OCI-LY3 (cell line): ENCODE measurements around the gene MAPK8.

Source experiments
- H2AFZ ChIP-seq: fragments of 200-600, 300-600 bp; shearing (Covaris generic); 2 replicates; pipeline ENCODE4 v1.6.0; 2014; ENCODE audit warnings: antibody characterized with exemption, low read depth, low read length
- H3K27ac ChIP-seq: fragments of 200-600, 300-600 bp; sonication (generic); 2 replicates; pipeline ENCODE4 v1.5.1; 2014; ENCODE audit warnings: mild to moderate bottlenecking, low read length, moderate library complexity, mixed read lengths
- H3K27me3 ChIP-seq: fragments of 200-600, 300-600 bp; sonication (generic); 2 replicates; pipeline ENCODE4 v1.6.1; 2014; ENCODE audit warnings: low read depth, low read length, mixed read lengths
- H3K36me3 ChIP-seq: fragments of 200-600, 300-600 bp; sonication (generic); replicated peaks from 2 replicates; pipeline ENCODE3; 2014; ENCODE audit warnings: low read depth, low read length, mixed read lengths
- H3K4me1 ChIP-seq: fragments of 300-600, 200-600 bp; sonication (generic); 2 replicates; pipeline ENCODE4 v1.6.1; 2014; ENCODE audit warnings: low read length, mixed read lengths
- H3K4me2 ChIP-seq: fragments of 200-600, 300-600 bp; sonication (generic); 2 replicates; pipeline ENCODE4 v1.6.1; 2014; ENCODE audit warnings: low read length, mixed read lengths
- H3K4me3 ChIP-seq: fragments of 300-600, 200-600 bp; sonication (generic); 2 replicates; pipeline ENCODE4 v1.5.1; 2014; ENCODE audit warnings: antibody characterized with exemption, mild to moderate bottlenecking, low read length, moderate library complexity
- H3K79me2 ChIP-seq: fragments of 300-600, 200-600 bp; shearing (Covaris generic); 2 replicates; pipeline ENCODE4 v1.6.1; 2014; ENCODE audit warnings: mild to moderate bottlenecking, low read length, mixed read lengths
- H3K9ac ChIP-seq: fragments of 300-600, 200-600 bp; shearing (Covaris generic); 2 replicates; pipeline ENCODE4 v1.6.0; 2014; ENCODE audit warnings: mild to moderate bottlenecking, low read length, moderate library complexity
- H3K9me3 ChIP-seq: fragments of 200-600, 300-600 bp; shearing (Covaris generic); 2 replicates; pipeline ENCODE4 v1.6.1; 2014; ENCODE audit warnings: low read length, mixed read lengths; ENCODE audit not compliant: insufficient read depth
- H4K20me1 ChIP-seq: fragments of 200-600, 300-600 bp; sonication (generic); 2 replicates; pipeline ENCODE4 v1.6.1; 2016; ENCODE audit warnings: low read length, mixed read lengths; ENCODE audit not compliant: insufficient read depth
- CTCF ChIP-seq: fragments of 200-600, 300-600 bp; sonication (generic); IDR thresholded peaks from 2 replicates; pipeline ENCODE4 v1.5.1; 2014; ENCODE audit warnings: antibody characterized with exemption, low read length, low read depth
- EZH2phosphoT487 ChIP-seq: fragments of 200-600 bp; shearing (Covaris generic); IDR thresholded peaks from 2 replicates; pipeline ENCODE4 v1.6.1; 2018; ENCODE audit warnings: antibody characterized with exemption, mixed run types, low read depth

Gene MAPK8

GRCh38 chr10:48406658-48407057, 100.2 kb downstream of the MAPK8 start:
- no peak overlapping the region for H2AFZ ChIP-seq
- no peak overlapping the region for H3K9ac ChIP-seq
- H3K4me2 ChIP-seq: no peak overlapping the region
- H3K4me3 ChIP-seq: no peak overlapping the region
- TF ChIP-seq CTCF (no peak), EZH2phosphoT487 (no peak)
- H3K36me3 ChIP-seq: peaks cover 5% of the 10 kb centered on the region
- no peaks in the 10 kb centered on the region for H3K79me2 ChIP-seq
- no peak overlapping the region for H3K27ac ChIP-seq
- H3K4me1 ChIP-seq: peaks cover 4% of the 10 kb centered on the region; the same call in 1 of the 2 replicates
- H3K27me3 ChIP-seq: no peaks in the 10 kb centered on the region
- no peaks in the 10 kb centered on the region for H4K20me1 ChIP-seq
- no peaks in the 10 kb centered on the region for H3K9me3 ChIP-seq

GRCh38 chr10:48410503-48410902, 104.0 kb downstream of the MAPK8 start:
- Histone ChIP-seq H3K36me3 (peaks cover 11% of the 10 kb centered on the region), H3K27ac (no peak overlapping the region), H3K9ac (no peak overlapping the region), H3K4me1 (peaks cover 4% of the 10 kb centered on the region; the same call in 1 of the 2 replicates), H3K27me3 (no peaks in the 10 kb centered on the region), H3K4me2 (no peak overlapping the region), H2AFZ (no peak overlapping the region), H4K20me1 (no peaks in the 10 kb centered on the region), H3K9me3 (no peaks in the 10 kb centered on the region), H3K79me2 (no peaks in the 10 kb centered on the region), H3K4me3 (no peak overlapping the region)
- no peak for TF ChIP-seq EZH2phosphoT487
- TF ChIP-seq CTCF: no peak

GRCh38 chr10:48411510-48411909, 105.0 kb downstream of the MAPK8 start:
- TF ChIP-seq EZH2phosphoT487: no peak
- TF ChIP-seq CTCF: no peak
- no peak overlapping the region for H2AFZ ChIP-seq
- no peak overlapping the region for H3K4me2 ChIP-seq
- no peak overlapping the region for H3K9ac ChIP-seq
- no peaks in the 10 kb centered on the region for H3K27me3 ChIP-seq
- no peaks in the 10 kb centered on the region for H3K4me1 ChIP-seq
- no peak overlapping the region for H3K27ac ChIP-seq
- H3K4me3 ChIP-seq: no peak overlapping the region
- H3K79me2 ChIP-seq: no peaks in the 10 kb centered on the region
- H3K9me3 ChIP-seq: no peaks in the 10 kb centered on the region
- peaks cover 11% of the 10 kb centered on the region for H3K36me3 ChIP-seq
- H4K20me1 ChIP-seq: no peaks in the 10 kb centered on the region

GRCh38 chr10:48412081-48412480, 105.6 kb downstream of the MAPK8 start:
- Histone ChIP-seq H3K4me1 (no peaks in the 10 kb centered on the region), H3K27ac (no peak overlapping the region), H4K20me1 (no peaks in the 10 kb centered on the region), H3K79me2 (no peaks in the 10 kb centered on the region), H3K4me2 (no peak overlapping the region), H3K27me3 (no peaks in the 10 kb centered on the region), H3K9ac (no peak overlapping the region), H3K4me3 (no peak overlapping the region), H3K9me3 (no peaks in the 10 kb centered on the region), H3K36me3 (peaks cover 11% of the 10 kb centered on the region), H2AFZ (no peak overlapping the region)
- no peak for TF ChIP-seq CTCF
- no peak for TF ChIP-seq EZH2phosphoT487
